COR-L47 (cell line): Measurements from ENCODE around the gene CLEC16A.

Experiments
- DNase-seq: peaks from one replicate; lab custom pipeline; 2025; lab: John Stamatoyannopoulos, UW

Gene CLEC16A

GRCh38 chr16:10989559-10989958 is 45.2 kb downstream of the CLEC16A start:
- DNase-seq, result no peak

DNA sequence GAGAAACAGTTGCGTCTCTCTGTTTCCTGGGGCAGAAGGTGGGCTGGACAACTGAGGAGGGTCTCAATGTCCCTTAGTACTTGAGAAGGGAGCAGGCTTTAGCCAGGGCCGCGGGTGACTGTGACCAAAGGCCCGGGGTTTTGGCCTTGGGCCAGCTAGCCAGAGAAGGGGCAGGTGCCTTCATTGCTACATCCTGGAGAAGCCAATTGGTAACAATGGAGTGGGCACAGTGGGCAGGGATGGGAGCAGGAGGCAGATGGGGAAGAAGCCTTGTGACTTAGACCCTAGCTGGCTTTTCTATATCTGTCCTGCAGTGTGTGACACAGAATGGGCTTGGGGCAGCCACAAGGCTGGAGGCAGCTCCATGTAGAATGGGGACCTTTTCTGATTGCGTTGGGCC is 46.0 kb downstream of the CLEC16A start:
- no peak for DNase-seq

GRCh38 chr16:10992112-10992511 is 47.7 kb downstream of the CLEC16A start:
- DNase-seq, result no peak

DNA sequence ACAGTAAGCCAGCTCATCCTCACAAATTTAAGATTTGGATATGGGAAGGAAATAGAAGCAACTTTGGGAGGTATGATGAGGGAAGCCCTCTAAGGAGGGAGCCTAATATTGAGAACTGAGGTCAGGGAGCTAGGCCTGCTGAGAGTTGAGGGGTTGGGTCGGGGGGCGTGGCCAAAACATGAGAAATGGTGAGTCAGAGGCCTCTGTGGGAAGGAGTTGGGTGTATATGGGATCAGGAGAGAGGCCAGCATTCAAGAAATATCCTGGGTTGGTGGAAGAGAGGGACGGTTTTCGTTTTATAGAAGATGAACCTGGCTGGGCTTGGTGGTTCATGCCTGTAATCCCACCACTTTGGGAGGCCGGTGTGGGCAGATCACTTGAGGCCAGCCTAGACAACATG is 48.4 kb downstream of the CLEC16A start:
- DNase-seq, result no peak

DNA sequence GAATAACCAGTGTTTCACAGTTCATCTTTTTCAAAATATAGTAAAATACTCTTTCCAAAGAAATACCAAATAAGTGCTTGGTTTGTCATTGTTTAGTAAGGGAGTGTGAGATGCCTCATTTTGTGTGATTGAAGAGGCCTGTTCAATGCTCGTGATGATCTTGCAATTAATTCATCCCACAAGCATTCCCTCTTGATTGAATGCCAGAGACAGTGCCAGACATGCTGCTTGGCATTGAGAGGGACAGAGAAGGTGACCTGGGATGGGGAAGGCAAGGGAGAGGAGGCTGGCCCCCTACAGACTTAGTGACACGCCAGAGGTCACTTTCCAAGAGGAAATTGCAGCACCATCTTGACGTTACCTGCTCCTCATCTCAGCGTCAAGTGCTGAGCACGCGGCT is 49.3 kb downstream of the CLEC16A start:
- DNase-seq, result no peak

DNA sequence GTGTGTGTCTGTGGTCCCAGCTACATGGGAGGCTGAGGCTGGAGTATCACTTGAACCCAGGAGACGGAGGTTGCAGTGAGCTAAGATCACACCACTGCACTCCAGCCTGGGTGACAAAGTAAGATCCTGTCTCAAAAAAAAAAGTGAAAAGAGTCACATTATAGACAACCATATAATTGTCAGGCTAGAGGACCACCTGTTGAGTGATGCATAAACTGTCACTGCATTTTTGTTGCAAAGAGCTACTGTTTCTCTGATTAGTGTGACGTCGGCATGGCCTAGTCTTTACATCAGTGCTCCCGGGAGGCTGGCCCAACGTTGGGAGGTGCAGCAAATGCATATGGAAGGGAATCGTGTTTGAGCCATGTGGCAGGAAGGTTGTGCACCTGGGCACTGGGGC is 50.2 kb downstream of the CLEC16A start:
- no peak for DNase-seq

GRCh38 chr16:10995565-10995964 is 51.2 kb downstream of the CLEC16A start:
- DNase-seq, result no peak

- DNase-seq, result no peak
Observed at GRCh38 chr16:10997485-10997884, 53.1 kb downstream of the CLEC16A start.

GRCh38 chr16:10999300-10999699 is 54.9 kb downstream of the CLEC16A start:
- DNase-seq, result no peak

- no peak for DNase-seq
Observed at GRCh38 chr16:11001611-11002010, 57.2 kb downstream of the CLEC16A start.

DNA sequence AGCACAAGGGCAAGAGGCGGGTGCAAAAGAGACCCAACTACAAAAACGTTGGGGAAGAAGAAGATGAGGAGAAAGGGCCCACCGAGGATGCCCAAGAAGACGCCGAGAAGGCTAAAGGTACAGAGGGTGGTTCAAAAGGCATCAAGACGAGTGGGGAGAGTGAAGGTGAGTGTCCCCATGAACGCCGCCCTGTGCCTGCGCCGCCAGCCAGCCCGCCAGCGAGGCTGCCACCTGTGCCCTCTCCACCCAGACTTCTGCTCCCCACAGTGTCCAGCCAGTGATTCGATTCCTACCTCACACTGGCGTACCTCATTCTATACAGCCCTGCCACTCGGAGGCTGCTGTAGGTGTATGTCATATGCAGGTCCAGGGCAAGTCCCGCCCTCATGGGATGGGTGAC is 58.8 kb downstream of the CLEC16A start:
- DNase-seq, result no peak

- no peak for DNase-seq
Observed at GRCh38 chr16:11004351-11004750, 60.0 kb downstream of the CLEC16A start.

DNA sequence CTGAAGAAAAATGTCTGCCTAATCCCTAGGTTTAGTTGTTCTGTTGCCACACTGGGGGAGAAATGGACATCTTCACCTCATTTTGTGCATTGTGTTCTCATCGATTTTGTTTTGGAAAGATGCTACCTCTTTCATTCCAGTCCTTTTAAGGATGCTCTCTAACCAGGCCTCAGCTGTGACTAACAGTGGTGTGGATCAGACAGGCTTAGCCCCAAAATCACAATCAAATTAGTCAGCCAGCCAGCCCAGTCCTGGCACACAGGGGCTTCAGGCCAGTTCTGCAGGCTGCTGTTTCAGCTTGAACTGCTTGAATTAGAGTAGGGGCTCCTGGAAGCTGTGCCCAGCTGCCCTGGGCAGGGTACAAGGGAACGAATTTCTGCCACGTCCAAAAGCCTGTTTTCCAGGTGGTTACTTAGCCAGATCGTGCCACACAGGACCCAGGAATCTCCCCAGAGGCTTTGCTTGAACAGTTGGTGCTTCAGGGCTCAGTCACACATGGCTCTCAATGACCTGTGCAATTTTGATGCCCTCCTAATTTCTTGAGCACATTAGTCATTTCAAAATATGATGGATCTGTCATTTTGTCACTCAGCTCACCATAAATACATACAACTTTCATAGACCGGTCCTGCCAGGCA is 60.7 kb downstream of the CLEC16A start:
- no peak for DNase-seq

DNA sequence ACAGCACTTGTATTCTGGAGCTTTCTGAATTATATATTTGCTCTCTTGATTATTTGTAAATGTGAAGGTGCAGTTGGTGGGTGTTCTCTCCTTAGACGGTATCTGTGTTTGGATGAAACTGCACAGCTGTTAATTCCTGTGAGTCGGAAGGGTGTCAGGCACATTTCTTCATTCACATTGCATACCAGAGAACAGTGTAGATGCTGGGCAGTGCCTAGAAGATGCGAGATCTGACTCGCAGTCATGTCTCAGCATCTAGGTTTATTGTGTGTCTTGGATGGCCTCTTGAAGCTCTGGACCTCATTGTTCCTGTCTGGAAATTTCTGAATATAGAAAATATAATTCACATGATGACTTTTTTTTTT is 61.2 kb downstream of the CLEC16A start:
- no peak for DNase-seq

GRCh38 chr16:11006656-11007055 is 62.3 kb downstream of the CLEC16A start:
- DNase-seq, result no peak

- no peak for DNase-seq
Observed at GRCh38 chr16:11007714-11008280, 63.4 kb downstream of the CLEC16A start.

GRCh38 chr16:11009027-11009755 is 64.8 kb downstream of the CLEC16A start:
- DNase-seq, result no peak

- DNase-seq, result no peak
Observed at GRCh38 chr16:11010575-11011221, 66.3 kb downstream of the CLEC16A start.

- DNase-seq, result no peak
Observed at GRCh38 chr16:11011326-11011725, 67.0 kb downstream of the CLEC16A start.

- no peak for DNase-seq
Observed at GRCh38 chr16:11012841-11013240, 68.5 kb downstream of the CLEC16A start.

DNA sequence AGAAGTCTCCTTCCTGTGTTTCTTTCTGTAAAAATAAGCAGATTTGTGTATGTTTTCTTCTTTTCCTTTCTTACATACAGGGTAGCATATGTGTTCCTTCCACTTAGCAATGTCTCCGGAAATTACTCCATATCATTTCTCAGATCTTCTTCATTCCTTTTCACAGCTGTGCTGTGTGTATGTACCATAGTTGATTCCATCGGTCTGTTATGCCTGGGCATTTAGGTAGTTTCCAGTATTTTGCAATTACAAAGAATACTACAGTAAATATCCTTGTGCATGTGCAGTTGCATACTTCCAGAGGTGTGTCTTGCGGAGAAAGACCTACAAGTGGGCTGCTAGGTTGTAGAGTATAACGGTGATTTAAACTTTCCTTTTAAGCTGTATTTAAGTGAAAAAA is 69.8 kb downstream of the CLEC16A start:
- DNase-seq, result no peak

- no peak for DNase-seq
Observed at GRCh38 chr16:11015076-11015475, 70.7 kb downstream of the CLEC16A start.

- DNase-seq, result no peak
Observed at GRCh38 chr16:11015607-11016006, 71.2 kb downstream of the CLEC16A start.
